ENCODE results near the gene ZFX.

Gene ZFX

DNA sequence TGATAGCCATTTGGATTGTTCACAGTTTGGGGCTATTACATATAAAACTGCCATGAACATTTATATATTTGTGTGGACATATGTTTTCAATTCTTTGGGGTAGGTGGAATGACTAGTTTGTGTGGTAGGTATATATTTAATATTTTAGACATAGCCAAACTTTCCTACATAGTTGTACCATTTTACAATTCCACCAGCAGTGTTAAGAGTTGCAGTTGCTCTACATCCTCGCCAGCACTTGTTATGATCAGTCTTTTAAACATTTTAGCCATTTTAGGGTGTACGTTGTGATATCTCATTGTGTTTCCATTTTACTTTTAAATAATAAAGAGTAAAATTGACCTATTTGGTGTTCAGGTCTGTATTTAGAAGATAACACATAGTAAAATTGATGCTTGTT is 76.6 kb downstream of the ZFX start:
- TF ChIP-seq, protein P1, sequence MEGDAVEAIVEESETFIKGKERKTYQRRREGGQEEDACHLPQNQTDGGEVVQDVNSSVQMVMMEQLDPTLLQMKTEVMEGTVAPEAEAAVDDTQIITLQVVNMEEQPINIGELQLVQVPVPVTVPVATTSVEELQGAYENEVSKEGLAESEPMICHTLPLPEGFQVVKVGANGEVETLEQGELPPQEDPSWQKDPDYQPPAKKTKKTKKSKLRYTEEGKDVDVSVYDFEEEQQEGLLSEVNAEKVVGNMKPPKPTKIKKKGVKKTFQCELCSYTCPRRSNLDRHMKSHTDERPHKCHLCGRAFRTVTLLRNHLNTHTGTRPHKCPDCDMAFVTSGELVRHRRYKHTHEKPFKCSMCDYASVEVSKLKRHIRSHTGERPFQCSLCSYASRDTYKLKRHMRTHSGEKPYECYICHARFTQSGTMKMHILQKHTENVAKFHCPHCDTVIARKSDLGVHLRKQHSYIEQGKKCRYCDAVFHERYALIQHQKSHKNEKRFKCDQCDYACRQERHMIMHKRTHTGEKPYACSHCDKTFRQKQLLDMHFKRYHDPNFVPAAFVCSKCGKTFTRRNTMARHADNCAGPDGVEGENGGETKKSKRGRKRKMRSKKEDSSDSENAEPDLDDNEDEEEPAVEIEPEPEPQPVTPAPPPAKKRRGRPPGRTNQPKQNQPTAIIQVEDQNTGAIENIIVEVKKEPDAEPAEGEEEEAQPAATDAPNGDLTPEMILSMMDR (IDR thresholded peaks at IDR 0.05; ENCODE audit: extremely low read depth, insufficient read depth, missing control alignments), result no peak
- in situ Hi-C loops (cut with MboI; ENCODE audit: low pct_unique_long_range_greater_than_20kb, low sequenced_read_pairs, unreplicated experiment), result loop anchor here (25.0 kb wide), 2 partner anchors 139 to 314 kb away; partner anchors contain the start of genes APOO and CXorf58
- no peak for DNase-seq (ENCODE audit: low spot score)

DNA sequence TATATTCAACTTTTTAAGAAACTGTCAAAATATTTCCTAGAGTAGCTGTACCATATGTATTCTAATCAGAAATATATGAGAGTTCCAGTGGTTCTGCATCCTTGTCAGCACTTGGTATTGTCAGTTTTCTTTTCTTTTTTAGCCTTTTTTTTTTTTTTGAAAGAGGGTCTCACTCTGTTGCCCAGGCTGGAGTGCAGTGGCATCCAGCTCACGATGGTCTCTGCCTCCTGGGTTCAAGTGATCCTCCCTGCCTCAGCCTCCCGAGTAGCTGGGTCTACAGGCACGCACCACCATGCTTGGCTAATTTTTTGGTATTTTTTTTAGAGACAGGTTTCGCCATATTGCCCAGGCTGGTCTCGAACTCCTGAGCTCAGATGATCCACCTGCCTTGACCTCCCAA is 79.1 kb downstream of the ZFX start:
- no peak for DNase-seq (ENCODE audit: low spot score)
- in situ Hi-C loops (cut with MboI; ENCODE audit: low pct_unique_long_range_greater_than_20kb, low sequenced_read_pairs, unreplicated experiment), result loop anchor here (25.0 kb wide), 2 partner anchors 141 to 316 kb away; partner anchors contain the start of genes APOO and CXorf58
- TF ChIP-seq, protein P1 (IDR thresholded peaks at IDR 0.05; ENCODE audit: extremely low read depth, insufficient read depth, missing control alignments), result no peak

DNA sequence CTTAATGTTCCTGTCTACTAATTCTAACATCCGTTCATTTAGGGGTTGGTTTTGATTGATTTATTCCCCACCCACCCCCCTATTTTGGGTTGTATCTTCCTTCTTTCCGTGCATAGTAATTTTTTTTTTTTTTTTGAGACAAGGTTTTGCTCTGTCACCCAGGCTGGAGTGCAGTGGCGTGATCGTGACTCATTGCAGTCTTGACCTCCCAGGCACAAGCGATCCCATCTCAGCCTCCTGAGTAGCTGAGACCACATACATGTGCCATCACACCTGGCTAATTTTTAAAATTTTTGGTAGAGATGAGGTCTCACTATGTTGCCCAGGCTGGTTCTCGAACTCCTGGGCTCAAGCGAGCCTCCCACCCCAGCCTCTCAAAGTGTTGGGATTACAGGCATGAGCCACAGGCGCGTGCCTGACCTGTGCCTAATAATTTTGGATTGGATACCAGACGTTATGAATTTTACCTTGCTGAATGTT is 79.9 kb downstream of the ZFX start:
- TF ChIP-seq, protein P1 (IDR thresholded peaks at IDR 0.05; ENCODE audit: extremely low read depth, insufficient read depth, missing control alignments), result no peak
- in situ Hi-C loops (cut with MboI; ENCODE audit: low pct_unique_long_range_greater_than_20kb, low sequenced_read_pairs, unreplicated experiment), result loop anchor here (25.0 kb wide), 2 partner anchors 142 to 317 kb away; partner anchors contain the start of genes APOO and CXorf58
- DNase-seq (ENCODE audit: low spot score), result no peak

DNA sequence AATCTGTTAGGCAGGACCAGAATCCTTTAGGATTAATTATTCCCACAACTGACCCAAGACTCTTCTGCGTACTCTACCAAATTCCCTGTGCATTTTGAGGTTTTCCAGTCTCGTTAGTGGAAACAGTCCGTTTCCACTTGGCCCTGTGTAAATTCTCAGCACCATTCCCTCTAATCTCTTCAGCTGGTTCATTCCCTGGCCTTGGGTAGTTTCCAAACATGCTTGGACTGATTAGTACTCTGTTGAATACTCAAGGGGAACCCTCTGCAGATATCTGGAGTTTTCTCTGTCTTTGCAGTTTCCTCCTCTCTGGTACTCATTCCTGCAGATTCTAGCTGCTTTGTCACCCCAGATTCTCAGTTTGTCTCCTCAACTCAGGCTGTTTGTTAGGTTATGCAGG is 80.4 kb downstream of the ZFX start:
- in situ Hi-C loops (cut with MboI; ENCODE audit: low pct_unique_long_range_greater_than_20kb, low sequenced_read_pairs, unreplicated experiment), result loop anchor here (25.0 kb wide), 2 partner anchors 143 to 318 kb away; partner anchors contain the start of genes APOO and CXorf58
- no peak for DNase-seq (ENCODE audit: low spot score)
- TF ChIP-seq, protein P1 (IDR thresholded peaks at IDR 0.05; ENCODE audit: extremely low read depth, insufficient read depth, missing control alignments), result no peak

DNA sequence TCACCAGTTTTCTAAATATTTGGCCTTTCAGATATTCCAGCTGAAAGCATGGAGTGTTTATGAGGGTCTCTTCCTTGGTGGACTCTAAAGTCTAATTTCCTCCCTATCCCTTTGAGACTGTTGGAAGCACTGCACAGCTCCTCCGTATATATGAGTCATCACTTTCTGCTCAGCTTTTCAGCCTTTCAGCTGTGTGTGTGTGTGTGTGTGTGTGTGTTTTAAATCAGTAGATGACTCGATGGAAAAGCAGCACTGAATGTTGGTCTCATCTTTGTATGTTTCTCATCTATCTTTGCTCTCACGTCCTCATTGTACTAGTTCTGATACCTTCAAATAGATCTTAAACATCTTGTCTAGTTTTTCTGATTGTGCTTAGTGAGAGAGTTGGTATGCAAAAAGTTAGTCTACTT is 81.6 kb downstream of the ZFX start:
- peak; percentile 15 for DNase-seq (ENCODE audit: low spot score)
- TF ChIP-seq, protein P1 (IDR thresholded peaks at IDR 0.05; ENCODE audit: extremely low read depth, insufficient read depth, missing control alignments), result no peak
- in situ Hi-C loops (cut with MboI; ENCODE audit: low pct_unique_long_range_greater_than_20kb, low sequenced_read_pairs, unreplicated experiment), result loop anchor here (25.0 kb wide), 2 partner anchors 144 to 319 kb away; partner anchors contain the start of genes APOO and CXorf58

DNA sequence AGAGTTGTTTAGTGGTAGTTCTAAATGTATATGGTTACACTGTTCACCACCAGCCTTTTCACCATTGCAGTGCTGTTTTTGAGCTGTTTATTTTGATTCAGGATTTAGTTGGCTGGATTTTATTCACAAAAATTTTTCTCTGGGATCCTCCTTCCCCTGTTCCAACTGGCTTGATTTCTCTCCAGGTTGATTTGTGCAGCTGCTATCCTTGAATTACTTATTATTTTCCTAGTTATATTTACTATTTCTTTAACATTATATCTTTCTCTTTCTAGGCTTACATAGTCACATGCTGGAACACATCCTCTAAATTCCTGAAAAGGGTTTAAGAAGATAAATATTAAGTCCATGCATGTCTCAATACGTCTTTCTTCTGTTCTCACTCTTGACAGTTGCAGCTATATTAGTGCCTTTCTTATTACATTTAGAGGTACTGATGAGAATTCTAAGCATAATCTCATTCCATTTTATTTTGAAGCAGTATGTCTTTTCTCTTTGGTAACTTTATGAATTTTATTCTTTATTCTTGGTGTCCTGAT is 82.2 kb downstream of the ZFX start:
- in situ Hi-C loops (cut with MboI; ENCODE audit: low pct_unique_long_range_greater_than_20kb, low sequenced_read_pairs, unreplicated experiment), result loop anchor here (25.0 kb wide), 2 partner anchors 144 to 319 kb away; partner anchors contain the start of genes APOO and CXorf58
- TF ChIP-seq, protein P1 (IDR thresholded peaks at IDR 0.05; ENCODE audit: extremely low read depth, insufficient read depth, missing control alignments), result no peak

More for the DNA sequence above, 82.2 kb downstream of the ZFX start:
- no peak for DNase-seq (ENCODE audit: low spot score)

All from GM13977 (cell line).